HG03457 (cell line): ENCODE results near the gene ZNF367.
"Not testable (repeated sequence)": the region's sequence is repeated elsewhere in the genome, so short reads cannot be mapped to it uniquely, and the experiment has no call there.

ENCODE experiments used
- ATAC-seq: cut with Tn5 transposase; IDR thresholded peaks from one replicate; pipeline ENCODE4 v1.9.1; 2021; ENCODE audit warnings: moderate number of reproducible peaks; ENCODE audit not compliant: unreplicated experiment

The ZNF367 gene

GRCh38 chr9:96400132-96400910 is 17.8 kb downstream of the ZNF367 start:
- ATAC-seq = no peak

- no peak for ATAC-seq
Observed at GRCh38 chr9:96399325-96399633, 18.9 kb downstream of the ZNF367 start.

GRCh38 chr9:96398582-96399324 is 19.4 kb downstream of the ZNF367 start:
- no peak for ATAC-seq

- ATAC-seq = no peak
Observed at GRCh38 chr9:96395964-96396363, 22.2 kb downstream of the ZNF367 start.

GRCh38 chr9:96394832-96395496 is 23.2 kb downstream of the ZNF367 start:
- no peak for ATAC-seq

GRCh38 chr9:96392263-96392662 is 25.9 kb downstream of the ZNF367 start:
- no peak for ATAC-seq

- no peak for ATAC-seq
Observed at GRCh38 chr9:96391021-96391765, 27.0 kb downstream of the ZNF367 start.

- ATAC-seq = no peak
Observed at GRCh38 chr9:96388144-96388543, 30.0 kb downstream of the ZNF367 start.

GRCh38 chr9:96386157-96386556 is 32.0 kb downstream of the ZNF367 start:
- no peak for ATAC-seq

- no peak for ATAC-seq
Observed at GRCh38 chr9:96383165-96383942, 34.8 kb downstream of the ZNF367 start, which contains the start of gene SLC35D2. TSS of gene SLC35D2 (minus strand) at chr9:96383711. CDS start at chr9:96383634, 77 bp downstream.

GRCh38 chr9:96382839-96383164 is 35.4 kb downstream of the ZNF367 start:
- ATAC-seq = no peak

GRCh38 chr9:96382175-96382574 is 36.0 kb downstream of the ZNF367 start:
- no peak for ATAC-seq

GRCh38 chr9:96381696-96382095 is 36.5 kb downstream of the ZNF367 start:
- no peak for ATAC-seq

- ATAC-seq = no peak
Observed at GRCh38 chr9:96381125-96381524, 37.0 kb downstream of the ZNF367 start.

- no peak for ATAC-seq
Observed at GRCh38 chr9:96379461-96379860, 38.7 kb downstream of the ZNF367 start.

- ATAC-seq = no peak
Observed at GRCh38 chr9:96378187-96378586, 40.0 kb downstream of the ZNF367 start.

- no peak for ATAC-seq
Observed at GRCh38 chr9:96376891-96377874, 41.0 kb downstream of the ZNF367 start.

- ATAC-seq = not testable (repeated sequence)
Observed at GRCh38 chr9:96375507-96375906, 42.7 kb downstream of the ZNF367 start.

- ATAC-seq = no peak
Observed at GRCh38 chr9:96367943-96368342, 50.2 kb downstream of the ZNF367 start.
